H1 (cell line): ENCODE measurements around the gene SLMAP. TPM values are rescaled to one million over a fixed set of nuclear protein-coding genes. Genes with fewer than 3 reads are reported as not detected.

Experiments used
- CTCF ChIA-PET: fragments of 300-600 bp; sonication (Branson Sonifier 250); formaldehyde crosslinking; loops from one replicate; lab custom pipeline; 2021; ENCODE audit not compliant: partially characterized antibody; lab: Charles Lee
- POLR2A ChIA-PET: fragments of 300-600 bp; sonication (Branson Sonifier 250); formaldehyde crosslinking; loops from one replicate; lab custom pipeline; 2021; ENCODE audit warnings: inconsistent platforms; ENCODE audit not compliant: partially characterized antibody; lab: Charles Lee
- DNase-seq, 2 experiments: peaks; one replicate each; pipeline versions ENCODE4 v3.0.0 to v3.0.0-alpha.2; 2010 to 2022; ENCODE audit warnings: low spot score in 2 of 2, low read depth in 1 of 2, mixed read lengths in 1 of 2
- FAIRE-seq: peaks from 2 replicates; lab custom pipeline; 2011; peaks lifted over from hg19 to GRCh38; lab: Jason Lieb, UNC
- H2AFZ ChIP-seq: 2 replicates; pipeline ENCODE4 v1.8.1; 2012; ENCODE audit warnings: low read length, inconsistent platforms
- H2AK5ac ChIP-seq: 2 replicates; pipeline ENCODE4 v1.6.1; 2013; ENCODE audit warnings: low read depth, low read length
- H2BK120ac ChIP-seq: replicated peaks from 2 replicates; pipeline ENCODE3; 2013; ENCODE audit warnings: low read depth, low read length, inconsistent platforms
- H2BK12ac ChIP-seq: 2 replicates; pipeline ENCODE4 v1.6.1; 2013; ENCODE audit warnings: low read depth, low read length
- H2BK15ac ChIP-seq: 2 replicates; pipeline ENCODE4 v1.6.1; 2013; ENCODE audit warnings: low read length
- H2BK20ac ChIP-seq: 2 replicates; pipeline ENCODE4 v1.6.1; 2013; ENCODE audit warnings: low read length
- H2BK5ac ChIP-seq: 2 replicates; pipeline ENCODE4 v1.6.1; 2013; ENCODE audit warnings: low read depth, low read length
- H3K14ac ChIP-seq: 2 replicates; pipeline ENCODE4 v1.6.1; 2013; ENCODE audit warnings: inconsistent platforms; ENCODE audit not compliant: insufficient read length
- H3K18ac ChIP-seq: 2 replicates; pipeline ENCODE4 v1.6.1; 2013; ENCODE audit warnings: low read length; ENCODE audit errors: extremely low read depth
- H3K23ac ChIP-seq: 2 replicates; pipeline ENCODE4 v1.6.1; 2013; ENCODE audit warnings: inconsistent platforms; ENCODE audit not compliant: insufficient read length
- H3K23me2 ChIP-seq: 2 replicates; pipeline ENCODE4 v1.6.1; 2013; ENCODE audit warnings: low read depth, low read length
- H3K27ac ChIP-seq: 2 replicates; pipeline ENCODE4 v1.6.1; 2011; ENCODE audit warnings: low read depth, low read length, inconsistent platforms
- H3K27me3 ChIP-seq, 4 experiments: replicated peaks in 1 of 4; 1 replicate in 1 of 4; 2 replicates in 3 of 4; pipeline versions ENCODE4 v1.6.1 to v1.8.1; 2011 to 2013; ENCODE audit warnings: low read length in 3 of 4, mild to moderate bottlenecking in 3 of 4, inconsistent platforms in 2 of 4, mixed read lengths in 2 of 4, moderate library complexity in 1 of 4; ENCODE audit not compliant: control insufficient read depth in 3 of 4, insufficient read depth in 3 of 4; ENCODE audit errors: extremely low read depth in 1 of 4
- H3K36me3 ChIP-seq, 4 experiments: 2 replicates each; pipeline versions ENCODE4 v1.6.1 to v1.8.1; 2011 to 2013; ENCODE audit warnings: mild to moderate bottlenecking in 4 of 4, low read length in 3 of 4, moderate library complexity in 2 of 4, control low read depth in 1 of 4, inconsistent platforms in 1 of 4; ENCODE audit not compliant: insufficient read depth in 4 of 4, control insufficient read depth in 2 of 4
- H3K4ac ChIP-seq: replicated peaks from 2 replicates; pipeline ENCODE3; 2013; ENCODE audit warnings: low read length, low read depth, mixed read lengths, inconsistent platforms; ENCODE audit not compliant: insufficient read length
- H3K4me1 ChIP-seq, 4 experiments: replicated peaks in 1 of 4; 1 replicate in 1 of 4; 2 replicates in 3 of 4; pipeline versions ENCODE4 v1.6.1 to v1.8.1; 2011 to 2013; ENCODE audit warnings: low read length in 3 of 4, inconsistent platforms in 2 of 4, mixed read lengths in 1 of 4; ENCODE audit not compliant: insufficient read depth in 4 of 4, control insufficient read depth in 3 of 4
- H3K4me2 ChIP-seq, 2 experiments: 2 replicates each; pipeline versions ENCODE4 v1.6.1 to v1.8.1; 2011 to 2013; ENCODE audit warnings: low read depth in 2 of 2, low read length in 2 of 2, control low read depth in 1 of 2, inconsistent platforms in 1 of 2, mild to moderate bottlenecking in 1 of 2; ENCODE audit not compliant: insufficient read depth in 1 of 2
- H3K4me3 ChIP-seq, 4 experiments: fragments of 200-600, 300-600 bp in 1 of 4; sonication (generic), shearing (Covaris generic), sonication (Bioruptor Twin) in 1 of 4; 2 replicates each; pipeline versions ENCODE4 v1.5.1 to v1.8.1; 2011 to 2016; ENCODE audit warnings: low read length in 4 of 4, low read depth in 3 of 4, control low read depth in 2 of 4, inconsistent platforms in 2 of 4, mild to moderate bottlenecking in 2 of 4, mixed read lengths in 1 of 4, moderate library complexity in 1 of 4; ENCODE audit not compliant: insufficient read depth in 2 of 4; ENCODE audit errors: extremely low read depth in 1 of 4
- H3K56ac ChIP-seq: replicated peaks from 2 replicates; pipeline ENCODE3; 2013; ENCODE audit warnings: low read depth, mild to moderate bottlenecking, mixed read lengths, low read length, inconsistent platforms; ENCODE audit not compliant: insufficient read length
- H3K79me1 ChIP-seq: 2 replicates; pipeline ENCODE4 v1.6.1; 2013; ENCODE audit warnings: low read depth, low read length, control low read depth
- H3K79me2 ChIP-seq, 2 experiments: 2 replicates each; pipeline versions ENCODE4 v1.6.1 to v1.8.1; 2012 to 2013; ENCODE audit warnings: low read length in 2 of 2, mild to moderate bottlenecking in 2 of 2, inconsistent platforms in 1 of 2; ENCODE audit not compliant: insufficient read depth in 2 of 2, control insufficient read depth in 1 of 2
- H3K9ac ChIP-seq, 4 experiments: replicated peaks in 1 of 4; 1 replicate in 1 of 4; 2 replicates in 3 of 4; pipeline versions ENCODE4 v1.6.1 to v1.8.1; 2011 to 2013; ENCODE audit warnings: low read depth in 3 of 4, low read length in 3 of 4, control low read depth in 2 of 4, mild to moderate bottlenecking in 2 of 4, moderate library complexity in 2 of 4, inconsistent platforms in 1 of 4; ENCODE audit errors: extremely low read depth in 1 of 4
- H3K9me3 ChIP-seq, 2 experiments: 2 replicates each; pipeline versions ENCODE4 v1.6.1 to v1.8.1; 2012 to 2013; ENCODE audit warnings: mild to moderate bottlenecking in 2 of 2, moderate library complexity in 2 of 2, control low read depth in 1 of 2, inconsistent platforms in 1 of 2, low read depth in 1 of 2, low read length in 1 of 2, mixed read lengths in 1 of 2; ENCODE audit not compliant: insufficient read depth in 2 of 2
- H4K20me1 ChIP-seq, 2 experiments: replicated peaks in 1 of 2; 2 replicates each; pipeline versions ENCODE3 to v1.8.1; 2011 to 2013; ENCODE audit warnings: inconsistent platforms in 2 of 2, low read length in 2 of 2, mild to moderate bottlenecking in 1 of 2; ENCODE audit not compliant: insufficient read depth in 2 of 2, control insufficient read depth in 1 of 2
- H4K5ac ChIP-seq: 2 replicates; pipeline ENCODE4 v1.6.1; 2013; ENCODE audit warnings: low read length, low read depth, mixed read lengths, inconsistent platforms; ENCODE audit not compliant: insufficient read length
- H4K8ac ChIP-seq: 2 replicates; pipeline ENCODE4 v1.8.0; 2013; ENCODE audit warnings: mild to moderate bottlenecking, moderate library complexity, low read length, inconsistent platforms; ENCODE audit not compliant: insufficient read depth; ENCODE audit errors: extremely low read depth
- H4K91ac ChIP-seq: replicated peaks from 2 replicates; pipeline ENCODE3; 2013; ENCODE audit warnings: low read length, mixed read lengths, inconsistent platforms; ENCODE audit not compliant: insufficient read length
- FOSL1 ChIP-seq: IDR thresholded peaks from 2 replicates; pipeline ENCODE4 v1.6.1; 2011; ENCODE audit warnings: mild to moderate bottlenecking, low read depth, low read length, moderate library complexity; ENCODE audit not compliant: insufficient read depth
- POLR2AphosphoS5 ChIP-seq: IDR thresholded peaks from 2 replicates; pipeline ENCODE4 v1.6.1; 2011; ENCODE audit warnings: low read depth, low read length
- POU5F1 ChIP-seq: IDR thresholded peaks from 2 replicates; pipeline ENCODE4 v1.6.1; 2011; ENCODE audit warnings: low read depth, mild to moderate bottlenecking, low read length, moderate library complexity
- RNF2 ChIP-seq: fragments of 200-900, 300-1000 bp; sonication (generic); IDR thresholded peaks from 2 replicates; pipeline ENCODE4 v1.7.1; 2016; ENCODE audit warnings: borderline replicate concordance, low read depth, mild to moderate bottlenecking, antibody characterized with exemption, low read length; ENCODE audit not compliant: poor library complexity, severe bottlenecking; ENCODE audit errors: missing control alignments
- SP4 ChIP-seq: IDR thresholded peaks from 2 replicates; pipeline ENCODE4 v1.6.1; 2012; ENCODE audit warnings: low read length, inconsistent platforms
- WGBS, 2 experiments: shearing (Covaris generic) in 1 of 2; methylation state at CpG; one replicate each; pipeline versions ENCODE4 v1.1.6 to v1.1.7; 2013 to 2015; ENCODE audit warnings: low lambda C conversion rate in 2 of 2, mixed read lengths in 2 of 2, inconsistent platforms in 1 of 2, low coverage in 1 of 2, missing lambda C conversion rate in 1 of 2; ENCODE audit not compliant: insufficient replicate concordance in 2 of 2, insufficient coverage in 1 of 2, insufficient read length in 1 of 2; ENCODE audit errors: extremely low coverage in 1 of 2, missing lambda C conversion rate in 1 of 2; 5-methylcytosine and 5-hydroxymethylcytosine counted together
- polyA plus RNA-seq, 7 experiments: library from polyadenylated mRNA; depleted of rRNA in 3 of 7; stranded (reverse) in 5 of 7; unstranded in 2 of 7; fragments of >200 nt in 5 of 7; fragments of 200-250 nt in 2 of 7; gene quantifications; 1 replicate in 5 of 7; 2 replicates in 1 of 7; 4 replicates in 1 of 7; pipeline versions ENCODE4 v1.2.1 to v1.2.3, GENCODE V29; 2011 to 2013; ENCODE audit warnings: missing spikeins in 2 of 7, mixed read lengths in 2 of 7
- total RNA-seq: library from RNA; stranded (reverse); fragmentation: NEBNext Ultra II Directional; extraction: Animal tissue kit (Norgen Biotek cat#: 25700); gene quantifications from 2 replicates; pipeline ENCODE4 v1.2.1, GENCODE V29; 2021

Gene SLMAP
- total and polyA plus RNA-seq, 2 of the 8 experiments (the other 6 are each of a cell fraction or from before 2014, with no cell fraction given) = 13.6 to 70.4 TPM

- H3K9ac ChIP-seq = no peak overlapping the region
- H2BK12ac ChIP-seq = no peak overlapping the region
- no peak overlapping the region for H3K18ac ChIP-seq
- H2BK120ac ChIP-seq = no peak overlapping the region
- no peaks in the 10 kb centered on the region for H3K27me3 ChIP-seq
- H2BK5ac ChIP-seq = no peak overlapping the region
- no peak overlapping the region for H3K23ac ChIP-seq
- no peak overlapping the region for H2AK5ac ChIP-seq
- WGBS, 2 experiments = 95% methylated on average over 2 of the region's 2 CpGs; no CpG with 5 or more reads in 1 of the 2 experiments
- no peak overlapping the region for H2AFZ ChIP-seq
- H3K4ac ChIP-seq = no peak overlapping the region
- H3K27ac ChIP-seq = no peak overlapping the region
- H3K9me3 ChIP-seq = no peaks in the 10 kb centered on the region
- FAIRE-seq (no peak), DNase-seq (no peak)
- ChIA-PET POLR2A (interaction anchor here (0.6 kb wide), 1 partner anchor 131 kb away, joined by 3 read pairs; no protein-coding TSS in a partner anchor), CTCF (interaction anchor here (1.9 kb wide), 1 partner anchor 13 kb away, joined by 7 read pairs; no protein-coding TSS in a partner anchor)
- H4K8ac ChIP-seq = no peak overlapping the region
- H4K20me1 ChIP-seq = no peaks in the 10 kb centered on the region
- H3K4me3 ChIP-seq = no peak overlapping the region
- H3K36me3 ChIP-seq = peaks cover 0 to 12% (median 3%) of the 10 kb centered on the region in 4 experiments; a peak in 5 of 8 replicates
- H4K91ac ChIP-seq = no peak overlapping the region
- no peaks in the 10 kb centered on the region for H3K23me2 ChIP-seq
- H3K4me2 ChIP-seq = no peak overlapping the region
- H3K14ac ChIP-seq = no peak overlapping the region
- no peak overlapping the region for H2BK15ac ChIP-seq
- TF ChIP-seq POLR2AphosphoS5 = no peak
- no peak for TF ChIP-seq FOSL1
- TF ChIP-seq SP4 = no peak
- TF ChIP-seq RNF2 = no peak
- TF ChIP-seq POU5F1 = no peak
- no peak overlapping the region for H4K5ac ChIP-seq
- H3K56ac ChIP-seq = no peak overlapping the region
- H2BK20ac ChIP-seq = no peak overlapping the region
- H3K79me2 ChIP-seq = no peaks in the 10 kb centered on the region
- H3K79me1 ChIP-seq = no peaks in the 10 kb centered on the region
- H3K4me1 ChIP-seq = no peaks in the 10 kb centered on the region
These were observed 155.5 kb downstream of the SLMAP start for GRCh38 chr3:57911593-57911992.
